ENCODE results near the gene SNRPN. TPM values are rescaled to one million over a fixed set of nuclear protein-coding genes. Genes with fewer than 3 reads are reported as not detected.
"Not testable (repeated sequence)": the region's sequence is repeated elsewhere in the genome, so short reads cannot be mapped to it uniquely, and the experiment has no call there.

Gene SNRPN
- total and polyA plus RNA-seq, 4 donors, result 305 to 679 (median 572) TPM

DNA sequence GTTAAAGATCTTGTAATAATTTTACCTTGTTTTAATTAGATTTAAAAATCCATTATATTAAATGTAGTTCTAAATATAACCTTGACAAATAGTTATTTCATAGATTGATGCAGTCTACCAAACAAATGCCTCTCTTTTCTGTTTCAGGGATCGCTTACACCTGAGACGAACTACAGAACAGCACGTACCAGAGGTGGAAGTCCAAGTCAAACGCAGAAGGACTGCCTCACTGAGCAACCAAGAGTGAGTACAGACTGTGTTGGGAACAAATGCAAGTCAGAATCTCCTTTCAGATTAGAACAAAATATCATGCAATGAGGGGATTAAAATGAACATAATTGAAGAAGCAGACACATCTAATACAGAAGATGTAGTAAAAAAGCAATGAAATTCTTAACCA lies 7.2 kb downstream of the SNRPN start:
- no peaks in the 10 kb centered on the region for H3K9me3 ChIP-seq (ENCODE audit: control insufficient read depth, insufficient read depth, low read length)
- H3K27me3 ChIP-seq (ENCODE audit: control insufficient read depth, insufficient read depth, low read length), result no peaks in the 10 kb centered on the region
- H3K4me3 ChIP-seq (ENCODE audit: low read depth, low read length), result no peak overlapping the region
- no CpG with 5 or more reads among the region's 4 CpGs for WGBS (ENCODE audit: insufficient coverage)
- no peaks in the 10 kb centered on the region for H3K4me1 ChIP-seq (ENCODE audit: control insufficient read depth, insufficient read depth, low read length)
- H3K27ac ChIP-seq (ENCODE audit: low read depth, low read length), result no peak overlapping the region
- no peak for DNase-seq (ENCODE audit: low read depth in 4 of 6, low spot score in 6 of 6)
- H3K36me3 ChIP-seq (ENCODE audit: control insufficient read depth, insufficient read depth, low read length), result peaks cover 8% of the 10 kb centered on the region

- DNase-seq (ENCODE audit: low read depth in 4 of 6, low spot score in 6 of 6), result no peak
- no peaks in the 10 kb centered on the region for H3K4me1 ChIP-seq (ENCODE audit: control insufficient read depth, insufficient read depth, low read length)
- WGBS (ENCODE audit: insufficient coverage), result no CpG with 5 or more reads among the region's 4 CpGs
- no peaks in the 10 kb centered on the region for H3K27me3 ChIP-seq (ENCODE audit: control insufficient read depth, insufficient read depth, low read length)
- H3K27ac ChIP-seq (ENCODE audit: low read depth, low read length), result no peak overlapping the region
- peaks cover 14% of the 10 kb centered on the region for H3K36me3 ChIP-seq (ENCODE audit: control insufficient read depth, insufficient read depth, low read length)
- H3K4me3 ChIP-seq (ENCODE audit: low read depth, low read length), result no peak overlapping the region
- H3K9me3 ChIP-seq (ENCODE audit: control insufficient read depth, insufficient read depth, low read length), result no peaks in the 10 kb centered on the region
These were observed 8.1 kb downstream of the SNRPN start for GRCh38 chr15:24962880-24963279.

DNA sequence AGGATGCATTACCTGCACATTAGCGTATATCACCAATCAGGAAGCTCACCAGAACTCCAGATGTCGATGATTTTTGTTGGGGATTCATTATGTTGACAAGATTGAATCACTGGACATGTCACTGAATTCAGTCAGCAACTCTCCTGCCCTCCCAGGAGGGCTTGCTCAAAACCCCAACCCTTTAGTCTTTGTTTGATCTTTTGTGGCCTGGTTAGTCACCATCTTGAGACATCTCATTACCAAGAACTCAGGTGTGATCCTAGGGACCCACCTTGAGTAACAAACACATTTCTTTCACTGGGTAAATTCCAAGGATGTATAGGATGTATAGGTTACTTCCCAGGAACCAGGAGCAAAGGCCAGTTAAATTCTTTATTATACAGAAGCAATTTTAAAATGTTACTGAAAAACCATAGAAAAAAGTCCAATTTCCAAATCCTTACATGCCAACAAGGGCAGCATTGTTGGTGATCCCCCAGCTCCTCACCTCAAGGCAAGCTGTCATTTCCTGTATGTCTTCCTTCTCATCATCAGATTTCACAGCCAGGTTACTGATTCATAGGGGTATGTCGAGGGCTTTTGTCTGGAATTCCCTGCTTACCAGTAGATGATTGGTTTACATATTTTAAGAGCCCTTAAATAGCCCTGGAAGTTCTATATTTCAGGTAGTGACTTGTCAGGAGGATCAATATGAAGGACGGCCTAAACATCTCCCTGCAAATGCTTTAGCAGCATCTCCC lies 11.7 kb downstream of the SNRPN start:
- peaks cover 17% of the 10 kb centered on the region for H3K36me3 ChIP-seq (ENCODE audit: control insufficient read depth, insufficient read depth, low read length)
- no peak overlapping the region for H3K4me3 ChIP-seq (ENCODE audit: low read depth, low read length)
- DNase-seq (ENCODE audit: low read depth in 4 of 6, low spot score in 6 of 6), result no peak
- no peaks in the 10 kb centered on the region for H3K27me3 ChIP-seq (ENCODE audit: control insufficient read depth, insufficient read depth, low read length)
- H3K4me1 ChIP-seq (ENCODE audit: control insufficient read depth, insufficient read depth, low read length), result no peaks in the 10 kb centered on the region
- WGBS (ENCODE audit: insufficient coverage), result no CpG with 5 or more reads among the region's 4 CpGs
- H3K9me3 ChIP-seq (ENCODE audit: control insufficient read depth, insufficient read depth, low read length), result no peaks in the 10 kb centered on the region
- H3K27ac ChIP-seq (ENCODE audit: low read depth, low read length), result no peak overlapping the region

DNA sequence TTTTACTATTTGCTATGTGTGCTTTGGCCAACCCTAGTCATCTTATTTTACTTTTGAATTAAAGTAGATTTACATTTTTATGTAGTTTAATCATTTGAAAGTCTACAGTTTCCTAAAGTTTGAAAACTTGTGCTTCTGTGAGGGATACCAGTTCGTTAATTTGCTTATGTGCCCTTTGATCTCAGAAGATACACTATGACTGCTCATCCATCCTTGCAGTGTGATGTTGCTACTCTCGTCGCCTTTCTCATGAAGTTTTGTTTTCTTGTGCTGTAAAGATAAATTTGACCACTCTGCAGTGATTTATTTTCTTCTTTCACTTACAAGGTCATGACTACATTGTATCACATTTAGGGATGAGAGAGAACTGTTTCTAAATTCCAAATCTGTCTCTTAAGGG lies 16.3 kb downstream of the SNRPN start:
- Histone ChIP-seq H3K27me3 (ENCODE audit: control insufficient read depth, insufficient read depth, low read length) (no peaks in the 10 kb centered on the region), H3K9me3 (ENCODE audit: control insufficient read depth, insufficient read depth, low read length) (no peaks in the 10 kb centered on the region), H3K4me3 (ENCODE audit: low read depth, low read length) (no peak overlapping the region), H3K27ac (ENCODE audit: low read depth, low read length) (no peak overlapping the region), H3K4me1 (ENCODE audit: control insufficient read depth, insufficient read depth, low read length) (no peaks in the 10 kb centered on the region), H3K36me3 (ENCODE audit: control insufficient read depth, insufficient read depth, low read length) (peaks cover 23% of the 10 kb centered on the region)
- no peak for DNase-seq (ENCODE audit: low read depth in 4 of 6, low spot score in 6 of 6)
- WGBS (ENCODE audit: insufficient coverage), result no CpG with 5 or more reads among the region's 3 CpGs

DNA sequence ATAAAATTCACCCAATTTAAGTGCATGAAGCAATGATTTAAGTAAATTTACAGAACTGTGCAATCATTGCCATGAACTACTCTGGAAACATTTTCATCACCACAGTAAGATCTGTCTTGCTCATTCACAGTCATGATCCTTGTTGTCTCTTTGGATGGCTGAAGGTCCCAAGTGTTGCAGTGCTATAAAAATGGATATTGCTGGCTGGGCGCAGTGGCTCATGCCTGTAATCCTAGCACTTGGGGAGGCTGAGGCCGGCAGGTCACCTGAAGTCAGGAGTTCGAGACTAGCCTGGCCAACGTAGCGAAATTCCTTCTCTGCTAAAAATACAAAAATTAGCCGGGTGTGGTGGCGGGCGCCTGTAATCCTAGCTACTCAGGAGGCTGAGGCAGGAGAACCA lies 17.0 kb downstream of the SNRPN start:
- Histone ChIP-seq H3K4me1 (ENCODE audit: control insufficient read depth, insufficient read depth, low read length) (no peaks in the 10 kb centered on the region), H3K27ac (ENCODE audit: low read depth, low read length) (no peak overlapping the region), H3K36me3 (ENCODE audit: control insufficient read depth, insufficient read depth, low read length) (peaks cover 25% of the 10 kb centered on the region), H3K9me3 (ENCODE audit: control insufficient read depth, insufficient read depth, low read length) (no peaks in the 10 kb centered on the region), H3K4me3 (ENCODE audit: low read depth, low read length) (no peak overlapping the region), H3K27me3 (ENCODE audit: control insufficient read depth, insufficient read depth, low read length) (no peaks in the 10 kb centered on the region)
- no peak for DNase-seq (ENCODE audit: low read depth in 4 of 6, low spot score in 6 of 6)
- 88% methylated on average over 7 of the region's 8 CpGs for WGBS (ENCODE audit: insufficient coverage)

- not testable (repeated sequence) for H3K27me3 ChIP-seq (ENCODE audit: control insufficient read depth, insufficient read depth, low read length)
- WGBS (ENCODE audit: insufficient coverage), result 76% methylated on average over 2 of the region's 5 CpGs
- peaks cover 25% of the 10 kb centered on the region for H3K36me3 ChIP-seq (ENCODE audit: control insufficient read depth, insufficient read depth, low read length)
These were observed 17.9 kb downstream of the SNRPN start for GRCh38 chr15:24972707-24973106.

DNA sequence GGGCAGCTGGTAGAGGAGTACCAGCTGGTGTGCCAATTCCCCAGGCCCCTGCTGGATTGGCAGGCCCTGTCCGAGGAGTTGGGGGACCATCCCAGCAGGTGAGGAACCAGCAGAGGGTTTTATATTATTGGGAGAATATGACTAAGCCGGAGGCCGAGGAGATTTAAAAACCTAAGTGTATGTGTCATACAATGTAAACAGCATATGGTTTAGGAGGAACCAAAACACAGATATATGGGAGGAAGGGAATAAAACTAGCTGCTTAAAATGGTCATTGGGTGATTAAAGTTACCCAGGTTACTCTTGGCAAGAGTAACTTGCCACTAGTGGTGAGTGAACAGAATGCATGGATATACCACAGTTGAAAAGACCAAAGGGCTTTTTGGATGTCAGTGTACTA lies 22.1 kb downstream of the SNRPN start:
- no peak for DNase-seq (ENCODE audit: low read depth in 4 of 6, low spot score in 6 of 6)
- peaks cover 1% of the 10 kb centered on the region for H3K9me3 ChIP-seq (ENCODE audit: control insufficient read depth, insufficient read depth, low read length)
- H3K27ac ChIP-seq (ENCODE audit: low read depth, low read length), result no peak overlapping the region
- H3K4me1 ChIP-seq (ENCODE audit: control insufficient read depth, insufficient read depth, low read length), result no peaks in the 10 kb centered on the region
- no peak overlapping the region for H3K4me3 ChIP-seq (ENCODE audit: low read depth, low read length)
- 85% methylated on average over 3 of the region's 3 CpGs for WGBS (ENCODE audit: insufficient coverage)
- no peaks in the 10 kb centered on the region for H3K27me3 ChIP-seq (ENCODE audit: control insufficient read depth, insufficient read depth, low read length)
- peaks cover 25% of the 10 kb centered on the region for H3K36me3 ChIP-seq (ENCODE audit: control insufficient read depth, insufficient read depth, low read length)

More at GRCh38 chr15:24972707-24973106, 17.9 kb downstream of the SNRPN start:
- DNase-seq (ENCODE audit: low read depth in 4 of 6, low spot score in 6 of 6); H3K9me3 ChIP-seq (ENCODE audit: control insufficient read depth, insufficient read depth, low read length); H3K27ac ChIP-seq (ENCODE audit: low read depth, low read length); H3K4me3 ChIP-seq (ENCODE audit: low read depth, low read length); H3K4me1 ChIP-seq (ENCODE audit: control insufficient read depth, insufficient read depth, low read length): not testable (repeated sequence)

DNA sequence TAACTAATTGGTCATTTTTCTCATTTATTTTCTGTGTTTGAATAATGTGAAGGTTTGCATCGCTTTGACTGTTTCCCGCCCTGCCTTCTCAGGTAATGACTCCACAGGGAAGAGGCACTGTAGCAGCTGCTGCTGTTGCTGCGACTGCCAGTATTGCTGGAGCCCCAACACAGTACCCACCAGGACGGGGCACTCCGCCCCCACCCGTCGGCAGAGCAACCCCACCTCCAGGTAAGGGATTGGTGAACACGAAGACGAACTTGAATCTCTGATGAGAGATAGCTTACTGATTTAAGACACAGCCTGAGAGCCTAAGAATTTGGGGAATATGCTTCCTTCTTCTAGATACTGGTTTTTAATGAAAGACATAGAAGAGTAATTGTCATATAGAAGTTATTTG lies 22.9 kb downstream of the SNRPN start:
- Histone ChIP-seq H3K4me3 (ENCODE audit: low read depth, low read length) (no peak overlapping the region), H3K36me3 (ENCODE audit: control insufficient read depth, insufficient read depth, low read length) (peaks cover 28% of the 10 kb centered on the region), H3K9me3 (ENCODE audit: control insufficient read depth, insufficient read depth, low read length) (peaks cover 1% of the 10 kb centered on the region), H3K4me1 (ENCODE audit: control insufficient read depth, insufficient read depth, low read length) (no peaks in the 10 kb centered on the region), H3K27me3 (ENCODE audit: control insufficient read depth, insufficient read depth, low read length) (no peaks in the 10 kb centered on the region), H3K27ac (ENCODE audit: low read depth, low read length) (no peak overlapping the region)
- 79% methylated on average over 5 of the region's 9 CpGs for WGBS (ENCODE audit: insufficient coverage)
- DNase-seq (ENCODE audit: low read depth in 4 of 6, low spot score in 6 of 6), result no peak

DNA sequence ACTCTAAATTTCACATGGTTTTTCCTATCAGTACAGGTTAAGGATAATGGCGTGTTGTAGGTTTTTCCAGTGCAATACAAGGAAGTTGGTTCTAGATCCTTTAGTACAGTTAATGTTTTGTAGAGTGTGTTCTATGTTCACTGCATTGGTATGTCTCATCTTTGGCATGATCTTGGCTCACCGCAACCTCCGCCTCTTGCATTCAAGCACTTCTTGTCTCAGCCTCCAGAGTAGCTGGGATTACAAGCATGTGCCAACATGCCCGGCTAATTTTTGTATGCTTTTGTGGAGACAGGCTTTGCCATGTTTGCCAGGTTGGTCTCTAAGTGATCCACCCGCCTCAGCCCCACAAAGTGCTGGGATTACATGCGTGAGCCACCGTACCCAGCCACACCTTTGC lies 30.4 kb downstream of the SNRPN start:
- H3K9me3 ChIP-seq (ENCODE audit: control insufficient read depth, insufficient read depth, low read length), result peaks cover 1% of the 10 kb centered on the region
- no peak for DNase-seq (ENCODE audit: low read depth in 4 of 6, low spot score in 6 of 6)
- H3K4me1 ChIP-seq (ENCODE audit: control insufficient read depth, insufficient read depth, low read length), result no peaks in the 10 kb centered on the region
- H3K4me3 ChIP-seq (ENCODE audit: low read depth, low read length), result no peak overlapping the region
- H3K27me3 ChIP-seq (ENCODE audit: control insufficient read depth, insufficient read depth, low read length), result no peaks in the 10 kb centered on the region
- no peak overlapping the region for H3K27ac ChIP-seq (ENCODE audit: low read depth, low read length)
- H3K36me3 ChIP-seq (ENCODE audit: control insufficient read depth, insufficient read depth, low read length), result peaks cover 10% of the 10 kb centered on the region
- WGBS (ENCODE audit: insufficient coverage), result 84% methylated on average over 4 of the region's 7 CpGs

DNA sequence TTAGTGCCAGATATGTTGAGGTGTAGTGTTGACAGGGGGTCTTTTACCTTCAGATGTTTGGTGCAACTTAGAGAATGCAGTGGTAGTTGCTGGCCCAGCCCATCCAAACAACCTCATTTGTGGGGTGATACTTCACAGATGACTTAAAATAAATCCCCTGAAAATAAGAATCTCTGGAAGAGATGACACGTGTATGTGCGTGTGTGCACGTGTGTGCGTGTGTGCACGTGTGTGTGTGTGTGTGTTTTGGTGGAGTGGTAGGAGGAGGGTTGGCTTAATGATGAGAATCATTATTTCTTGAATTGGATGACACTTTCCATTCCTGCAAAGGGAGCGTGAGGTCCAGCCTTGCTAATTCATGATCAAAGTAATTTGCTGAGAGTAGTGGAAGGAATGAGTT lies 31.9 kb downstream of the SNRPN start:
- Histone ChIP-seq H3K4me3 (ENCODE audit: low read depth, low read length) (no peak overlapping the region), H3K4me1 (ENCODE audit: control insufficient read depth, insufficient read depth, low read length) (no peaks in the 10 kb centered on the region), H3K9me3 (ENCODE audit: control insufficient read depth, insufficient read depth, low read length) (peaks cover 1% of the 10 kb centered on the region), H3K27me3 (ENCODE audit: control insufficient read depth, insufficient read depth, low read length) (no peaks in the 10 kb centered on the region), H3K36me3 (ENCODE audit: control insufficient read depth, insufficient read depth, low read length) (peaks cover 10% of the 10 kb centered on the region), H3K27ac (ENCODE audit: low read depth, low read length) (no peak overlapping the region)
- WGBS (ENCODE audit: insufficient coverage), result 85% methylated on average over 6 of the region's 6 CpGs
- DNase-seq (ENCODE audit: low read depth in 4 of 6, low spot score in 6 of 6), result no peak

Measured in spinal cord (tissue), 10 donors.